ENCODE measurements around the gene OR5H15.
"Not testable (repeated sequence)": the region's sequence is repeated elsewhere in the genome, so short reads cannot be mapped to it uniquely, and the experiment has no call there.

GRCh38 chr3:98190911-98191310 lies 24.4 kb downstream of the OR5H15 start:
- not testable (repeated sequence) for TF ChIP-seq CTCF (IDR thresholded peaks at IDR 0.05; ENCODE audit: low read length); EZH2 (IDR thresholded peaks at IDR 0.05; ENCODE audit: borderline replicate concordance, low read length)
